ENCODE measurements around the gene ENTPD6. TPM values are rescaled to one million over a fixed set of nuclear protein-coding genes. Genes with fewer than 3 reads are reported as not detected.

ENTPD6 gene
- total RNA-seq, 1 donor from 2014 or later, result 57.8 TPM

GRCh38 chr20:25257130-25257529 is 61.6 kb downstream of the ENTPD6 start:
- no peak overlapping the region for H3K27ac ChIP-seq (ENCODE audit: low read depth, low read length)
- no peaks in the 10 kb centered on the region for H3K9me3 ChIP-seq (ENCODE audit: insufficient read depth, low read depth, low read length)
- DNase-seq (ENCODE audit: low read depth), result no peak
- H3K27me3 Mint-ChIP-seq (ENCODE audit: low read depth, unreplicated experiment), result no peaks in the 10 kb centered on the region
- H3K4me1 ChIP-seq (ENCODE audit: insufficient read depth, low read length), result peaks cover 10% of the 10 kb centered on the region
- H3K4me3 ChIP-seq (ENCODE audit: insufficient read depth, low read depth, low read length), result no peak overlapping the region
- H3K27ac Mint-ChIP-seq (ENCODE audit: unreplicated experiment), result no peak overlapping the region
- no peak for FAIRE-seq
- no peaks in the 10 kb centered on the region for H3K9me3 Mint-ChIP-seq (ENCODE audit: unreplicated experiment)
- H3K4me1 Mint-ChIP-seq (ENCODE audit: low read depth, unreplicated experiment), result peaks cover 26% of the 10 kb centered on the region
- H2AFZ ChIP-seq (ENCODE audit: low read depth, low read length), result no peak overlapping the region
- no peak overlapping the region for H3K4me3 Mint-ChIP-seq (ENCODE audit: unreplicated experiment)
- peaks cover 83% of the 10 kb centered on the region for H4K20me1 ChIP-seq (ENCODE audit: insufficient read depth, low read length)
- no peak for TF ChIP-seq EZH2 (IDR thresholded peaks at IDR 0.05; ENCODE audit: insufficient read depth, low read length)
- TF ChIP-seq, protein P1, sequence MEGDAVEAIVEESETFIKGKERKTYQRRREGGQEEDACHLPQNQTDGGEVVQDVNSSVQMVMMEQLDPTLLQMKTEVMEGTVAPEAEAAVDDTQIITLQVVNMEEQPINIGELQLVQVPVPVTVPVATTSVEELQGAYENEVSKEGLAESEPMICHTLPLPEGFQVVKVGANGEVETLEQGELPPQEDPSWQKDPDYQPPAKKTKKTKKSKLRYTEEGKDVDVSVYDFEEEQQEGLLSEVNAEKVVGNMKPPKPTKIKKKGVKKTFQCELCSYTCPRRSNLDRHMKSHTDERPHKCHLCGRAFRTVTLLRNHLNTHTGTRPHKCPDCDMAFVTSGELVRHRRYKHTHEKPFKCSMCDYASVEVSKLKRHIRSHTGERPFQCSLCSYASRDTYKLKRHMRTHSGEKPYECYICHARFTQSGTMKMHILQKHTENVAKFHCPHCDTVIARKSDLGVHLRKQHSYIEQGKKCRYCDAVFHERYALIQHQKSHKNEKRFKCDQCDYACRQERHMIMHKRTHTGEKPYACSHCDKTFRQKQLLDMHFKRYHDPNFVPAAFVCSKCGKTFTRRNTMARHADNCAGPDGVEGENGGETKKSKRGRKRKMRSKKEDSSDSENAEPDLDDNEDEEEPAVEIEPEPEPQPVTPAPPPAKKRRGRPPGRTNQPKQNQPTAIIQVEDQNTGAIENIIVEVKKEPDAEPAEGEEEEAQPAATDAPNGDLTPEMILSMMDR (IDR thresholded peaks at IDR 0.05; ENCODE audit: insufficient read depth, low read depth, low read length), result no peak
- H3K79me2 ChIP-seq (ENCODE audit: insufficient read depth, low read length), result peaks cover 90% of the 10 kb centered on the region
- H3K36me3 Mint-ChIP-seq (ENCODE audit: low read depth, unreplicated experiment), result peaks cover 21% of the 10 kb centered on the region
- H3K27me3 ChIP-seq (ENCODE audit: insufficient read depth, low read length), result no peaks in the 10 kb centered on the region
- H3K36me3 ChIP-seq (ENCODE audit: insufficient read depth, low read length), result peaks cover 8% of the 10 kb centered on the region
- no peak overlapping the region for H3K9ac ChIP-seq (ENCODE audit: low read length)
- H3K4me2 ChIP-seq (ENCODE audit: low read length), result no peak overlapping the region

- peaks cover 8% of the 10 kb centered on the region for H3K36me3 ChIP-seq (ENCODE audit: insufficient read depth, low read length)
- FAIRE-seq, result no peak
Observed at GRCh38 chr20:25257756-25258475, 62.4 kb downstream of the ENTPD6 start.

More at GRCh38 chr20:25257756-25258475, 62.4 kb downstream of the ENTPD6 start:
- H2AFZ ChIP-seq (ENCODE audit: low read depth, low read length), result no peak overlapping the region
- TF ChIP-seq, protein P1 (IDR thresholded peaks at IDR 0.05; ENCODE audit: insufficient read depth, low read depth, low read length), result no peak
- TF ChIP-seq EZH2 (IDR thresholded peaks at IDR 0.05; ENCODE audit: insufficient read depth, low read length), result no peak
- H3K4me3 Mint-ChIP-seq (ENCODE audit: unreplicated experiment), result no peak overlapping the region
- no peak for DNase-seq (ENCODE audit: low read depth)
- H3K79me2 ChIP-seq (ENCODE audit: insufficient read depth, low read length), result peaks cover 82% of the 10 kb centered on the region
- H4K20me1 ChIP-seq (ENCODE audit: insufficient read depth, low read length), result peaks cover 75% of the 10 kb centered on the region
- peaks cover 2% of the 10 kb centered on the region for H3K4me1 ChIP-seq (ENCODE audit: insufficient read depth, low read length)
- H3K36me3 Mint-ChIP-seq (ENCODE audit: low read depth, unreplicated experiment), result peaks cover 25% of the 10 kb centered on the region
- no peaks in the 10 kb centered on the region for H3K9me3 Mint-ChIP-seq (ENCODE audit: unreplicated experiment)
- H3K4me2 ChIP-seq (ENCODE audit: low read length), result no peak overlapping the region
- peak overlapping the region; percentile 26 for H3K27ac Mint-ChIP-seq (ENCODE audit: unreplicated experiment)
- no peaks in the 10 kb centered on the region for H3K9me3 ChIP-seq (ENCODE audit: insufficient read depth, low read depth, low read length)
- peaks cover 22% of the 10 kb centered on the region for H3K4me1 Mint-ChIP-seq (ENCODE audit: low read depth, unreplicated experiment)
- no peaks in the 10 kb centered on the region for H3K27me3 Mint-ChIP-seq (ENCODE audit: low read depth, unreplicated experiment)
- H3K27me3 ChIP-seq (ENCODE audit: insufficient read depth, low read length), result no peaks in the 10 kb centered on the region
- no peak overlapping the region for H3K4me3 ChIP-seq (ENCODE audit: insufficient read depth, low read depth, low read length)
- H3K9ac ChIP-seq (ENCODE audit: low read length), result no peak overlapping the region
- H3K27ac ChIP-seq (ENCODE audit: low read depth, low read length), result no peak overlapping the region
